Effector memory CD8-positive, alpha-beta T cell (primary cell): ENCODE results near the gene APOL4.
"Not testable (repeated sequence)": the region's sequence is repeated elsewhere in the genome, so short reads cannot be mapped to it uniquely, and the experiment has no call there.

ENCODE experiments used
- ATAC-seq: fragments of 150-1000 bp; cut with Tn5 transposase; replicated peaks from 2 replicates; pipeline ENCODE4 v1.10.0; 2021; ENCODE audit warnings: mild to moderate bottlenecking, moderate library complexity
- DNase-seq, 3 experiments: peaks; one replicate each; pipeline ENCODE4 v3.0.0; 2021
- H3K27ac Mint-ChIP-seq, 2 donors: one replicate each; pipeline ENCODE4 v1.8.0; 2022; ENCODE audit warnings: mild to moderate bottlenecking in 2 of 2, mixed read lengths in 2 of 2, moderate library complexity in 2 of 2
- H3K27me3 Mint-ChIP-seq, 2 donors: one replicate each; pipeline ENCODE4 v1.8.0; 2022; ENCODE audit warnings: mixed read lengths in 2 of 2
- H3K36me3 Mint-ChIP-seq: one replicate; pipeline ENCODE4 v1.8.0; 2022; ENCODE audit warnings: mild to moderate bottlenecking, moderate library complexity, mixed read lengths; ENCODE audit not compliant: insufficient read depth
- H3K4me1 Mint-ChIP-seq, 2 donors: one replicate each; pipeline ENCODE4 v1.8.0; 2022; ENCODE audit warnings: low read depth in 2 of 2, mixed read lengths in 2 of 2
- H3K4me3 Mint-ChIP-seq, 2 donors: one replicate each; pipeline ENCODE4 v1.8.0; 2022; ENCODE audit warnings: mild to moderate bottlenecking in 2 of 2, mixed read lengths in 2 of 2, moderate library complexity in 2 of 2
- H3K9me3 Mint-ChIP-seq, 2 donors: one replicate each; pipeline ENCODE4 v1.8.0; 2022; ENCODE audit warnings: mixed read lengths in 2 of 2
- total RNA-seq, 9 experiments: gene quantifications; one replicate each; lab custom pipeline; 2026; lab: John Stamatoyannopoulos, UW

Gene APOL4
- 0 to 0.33 (median 0) reads per million in 9 experiments for total RNA-seq

- Mint-ChIP-seq H3K36me3 (no peaks in the 10 kb centered on the region), H3K4me1 (peaks cover 0 to 13% of the 10 kb centered on the region in 2 donors), H3K4me3 (no peak within 1 kb of the TSS), H3K27ac (peak within 1 kb of the TSS in 1 of 2 donors; percentile 16), H3K9me3 (no peaks in the 10 kb centered on the region), H3K27me3 (peaks cover 31 to 68% of the 10 kb centered on the region in 2 donors)
- DNase-seq (no peak), ATAC-seq (no peak)
Measured at GRCh38 chr22:36201630-36202319, at the start of gene APOL4. Gene APOL4 (minus strand): TSS chr22:36201809. CDS start chr22:36201734, 75 bp downstream.

DNA sequence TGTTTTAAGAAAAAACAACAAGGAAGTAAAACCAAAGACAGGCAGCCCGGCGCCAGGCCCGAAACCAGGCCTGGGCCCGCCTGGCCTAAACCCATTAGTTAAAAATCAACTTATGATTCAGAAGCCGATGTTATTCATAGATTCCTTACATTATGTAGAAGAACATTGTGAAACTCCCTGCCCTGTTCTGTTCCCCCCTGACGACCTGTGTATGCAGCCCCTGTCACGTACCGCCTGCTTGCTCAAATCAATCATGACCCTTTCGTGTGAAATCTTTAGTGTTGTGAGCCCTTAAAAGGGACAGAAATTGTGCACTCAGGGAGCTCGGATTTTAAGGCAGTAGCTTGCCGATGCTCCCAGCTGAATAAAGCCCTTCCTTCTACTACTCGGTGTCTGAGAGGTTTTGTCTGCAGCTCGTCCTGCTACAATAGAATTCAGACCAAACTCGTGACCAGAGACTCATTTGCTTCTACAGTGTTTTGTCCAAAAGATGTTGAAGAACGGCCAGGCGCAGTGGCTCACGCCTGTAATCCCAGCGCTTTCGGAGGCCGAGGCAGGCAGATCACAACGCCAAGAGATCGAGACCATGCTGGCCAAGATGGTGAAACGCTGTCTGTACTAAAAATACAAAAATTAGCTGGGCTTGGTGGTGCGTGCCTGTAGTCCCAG, 48.8 kb upstream of the APOL4 start:
- H3K27ac Mint-ChIP-seq, H3K4me3 Mint-ChIP-seq, ATAC-seq, H3K36me3 Mint-ChIP-seq, H3K9me3 Mint-ChIP-seq, DNase-seq: not testable (repeated sequence)
- H3K4me1 Mint-ChIP-seq: peaks cover 30 to 36% of the 10 kb centered on the region in 2 donors
- peaks cover 0 to 14% of the 10 kb centered on the region in 2 donors for H3K27me3 Mint-ChIP-seq

DNA sequence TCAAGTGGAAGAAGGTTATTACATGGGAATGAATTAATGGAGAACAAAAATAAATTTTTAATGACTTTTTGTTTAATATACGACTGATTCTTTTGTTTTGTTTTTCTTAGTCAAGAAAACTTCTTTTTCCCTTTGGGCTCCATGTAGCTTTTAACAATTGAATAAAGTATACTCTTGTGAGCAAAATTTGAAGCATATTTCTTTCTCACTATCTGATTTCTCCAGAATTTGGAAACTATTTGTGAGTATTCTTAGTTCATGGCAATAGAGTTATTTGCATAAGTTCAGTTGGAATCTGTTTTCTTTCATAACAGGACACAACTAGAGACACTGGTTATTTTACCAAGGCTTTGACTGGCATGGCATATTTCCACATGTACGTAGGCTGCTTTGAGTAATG, 47.6 kb upstream of the APOL4 start:
- Mint-ChIP-seq H3K4me3 (no peak overlapping the region), H3K4me1 (peaks cover 21 to 23% of the 10 kb centered on the region in 2 donors), H3K27ac (no peak overlapping the region), H3K36me3 (peaks cover 8% of the 10 kb centered on the region), H3K9me3 (no peaks in the 10 kb centered on the region), H3K27me3 (peaks cover 0 to 21% of the 10 kb centered on the region in 2 donors)
- ATAC-seq (no peak), DNase-seq (no peak)

DNA sequence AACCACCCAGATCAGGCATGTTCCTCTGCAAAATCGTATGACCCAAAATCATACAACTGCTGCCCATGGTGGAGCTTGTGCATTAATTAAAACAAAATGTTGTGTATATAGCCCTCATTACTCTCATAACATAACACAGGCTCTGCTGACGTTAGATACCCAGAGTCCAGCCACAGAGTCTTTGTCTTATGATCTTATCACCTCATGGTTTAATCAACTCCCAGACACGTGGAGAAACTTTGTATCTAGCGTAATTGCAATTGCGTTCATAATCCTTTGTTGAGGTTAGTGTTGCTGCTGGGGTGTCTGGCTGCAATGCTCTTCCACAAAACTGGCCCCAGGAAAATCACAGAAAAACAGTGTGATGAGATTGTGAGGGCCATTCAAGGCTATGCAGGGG, 46.3 kb upstream of the APOL4 start:
- ATAC-seq: no peak

GRCh38 chr22:36246718-36247117, 45.1 kb upstream of the APOL4 start:
- Mint-ChIP-seq H3K27ac (no peak overlapping the region), H3K9me3 (peaks cover 0 to 2% of the 10 kb centered on the region in 2 donors), H3K4me1 (peaks cover under 1 to 3% of the 10 kb centered on the region in 2 donors), H3K4me3 (no peak overlapping the region), H3K27me3 (peaks cover 0 to 21% of the 10 kb centered on the region in 2 donors), H3K36me3 (no peaks in the 10 kb centered on the region)
- DNase-seq (no peak), ATAC-seq (no peak)

More for the DNA sequence above, 46.3 kb upstream of the APOL4 start:
- Mint-ChIP-seq H3K4me3 (no peak overlapping the region), H3K36me3 (peaks cover 5% of the 10 kb centered on the region), H3K9me3 (no peaks in the 10 kb centered on the region), H3K27ac (no peak overlapping the region), H3K27me3 (peaks cover 0 to 21% of the 10 kb centered on the region in 2 donors), H3K4me1 (peaks cover 8 to 11% of the 10 kb centered on the region in 2 donors)
- no peak for DNase-seq

GRCh38 chr22:36245805-36246356, 44.3 kb upstream of the APOL4 start:
- peaks cover 0 to 21% of the 10 kb centered on the region in 2 donors for H3K27me3 Mint-ChIP-seq
- peaks cover 0 to 2% of the 10 kb centered on the region in 2 donors for H3K9me3 Mint-ChIP-seq
- no peaks in the 10 kb centered on the region for H3K36me3 Mint-ChIP-seq
- no peaks in the 10 kb centered on the region for H3K4me1 Mint-ChIP-seq
- H3K4me3 Mint-ChIP-seq: no peak overlapping the region
- DNase-seq (no peak), ATAC-seq (no peak)
- no peak overlapping the region for H3K27ac Mint-ChIP-seq

DNA sequence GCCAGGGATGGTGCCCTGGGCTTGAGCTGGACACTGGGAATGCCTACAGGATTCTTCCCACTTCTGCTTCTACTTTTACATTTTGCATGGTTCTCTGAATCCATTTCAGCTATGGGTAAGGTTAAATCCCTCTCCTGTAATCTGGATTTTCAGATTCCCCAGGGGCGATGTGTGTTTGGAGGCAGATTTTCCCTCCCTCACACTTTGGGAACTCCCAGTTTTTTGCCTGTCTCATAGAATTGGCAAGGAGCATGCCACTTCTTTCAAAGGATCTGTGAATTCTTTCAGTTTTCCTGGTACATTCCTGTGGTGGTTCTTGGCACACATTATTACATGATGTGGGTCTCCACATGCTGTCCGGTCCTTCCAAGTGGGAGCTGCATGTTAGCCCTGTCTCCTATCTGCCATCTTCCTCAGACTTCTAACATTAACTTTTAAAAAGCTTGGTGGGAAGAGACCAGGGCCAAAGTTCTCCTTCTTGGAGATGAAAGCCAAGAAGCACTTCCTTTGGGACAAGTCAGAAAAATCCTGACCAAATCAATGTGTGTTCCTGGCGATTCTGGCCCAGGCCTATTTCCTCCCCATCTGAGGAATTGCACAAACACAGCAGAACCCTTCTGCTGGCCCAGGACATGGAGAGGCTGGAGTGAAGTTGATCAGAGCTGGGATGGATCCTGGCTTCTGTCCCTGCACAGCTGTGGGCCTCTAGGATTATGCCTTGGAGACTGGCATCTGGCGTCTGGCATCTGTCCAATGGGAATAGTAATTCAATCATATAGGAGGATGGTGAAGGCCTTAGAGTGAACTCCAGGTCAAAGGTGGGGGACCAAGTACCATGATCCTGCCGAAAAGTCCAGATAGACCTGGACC, 43.1 kb upstream of the APOL4 start:
- Mint-ChIP-seq H3K4me3 (no peak overlapping the region), H3K4me1 (peaks cover 3 to 5% of the 10 kb centered on the region in 2 donors), H3K27ac (no peak overlapping the region), H3K36me3 (no peaks in the 10 kb centered on the region), H3K27me3 (peaks cover 0 to 21% of the 10 kb centered on the region in 2 donors), H3K9me3 (peaks cover 0 to 2% of the 10 kb centered on the region in 2 donors)
- DNase-seq (no peak), ATAC-seq (no peak)

- Mint-ChIP-seq H3K27me3 (peaks cover 0 to 21% of the 10 kb centered on the region in 2 donors), H3K9me3 (peaks cover 0 to 2% of the 10 kb centered on the region in 2 donors), H3K27ac (no peak overlapping the region), H3K4me1 (peaks cover 10 to 12% of the 10 kb centered on the region in 2 donors), H3K4me3 (no peak overlapping the region), H3K36me3 (peaks cover 6% of the 10 kb centered on the region)
- ATAC-seq (no peak), DNase-seq (no peak)
Measured at GRCh38 chr22:36243986-36244385, 42.4 kb upstream of the APOL4 start.

DNA sequence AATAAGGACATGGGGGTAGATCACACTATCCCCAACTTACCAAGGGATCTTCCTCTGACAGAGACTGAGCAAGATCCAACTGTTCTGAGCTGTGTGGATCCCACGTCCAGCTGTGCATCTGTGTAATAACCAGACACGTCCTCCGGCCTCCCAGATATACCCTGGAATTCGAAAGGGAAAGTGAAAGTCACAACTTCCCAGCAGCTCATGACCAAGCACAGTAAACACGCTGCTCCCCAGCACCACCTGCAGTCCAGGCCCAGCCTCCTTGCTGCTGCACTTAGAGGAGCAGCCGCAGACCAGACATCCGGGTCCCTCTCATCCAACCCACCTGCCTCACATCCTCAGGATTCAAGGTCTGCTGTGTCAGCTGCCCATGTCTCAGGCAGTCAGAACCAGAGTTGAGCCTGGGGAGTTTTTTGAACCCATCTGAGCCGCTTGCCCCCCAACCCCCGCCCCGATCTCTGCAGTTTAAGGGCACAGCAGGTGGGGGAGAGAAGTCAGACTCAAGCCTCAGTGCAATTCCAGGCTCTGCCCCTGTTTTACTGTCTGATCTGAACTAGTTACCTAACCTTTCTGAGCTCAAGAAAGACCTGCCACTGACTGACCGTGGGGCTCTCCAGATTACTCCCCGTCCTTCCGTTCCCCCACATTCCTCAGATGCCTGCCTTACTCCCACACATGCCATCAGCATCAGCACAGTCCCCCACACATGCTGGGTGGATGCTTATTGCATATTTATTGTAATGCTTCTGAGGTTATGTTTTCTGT, 38.0 kb upstream of the APOL4 start, which contains the start of gene APOL2:
APOL2 (minus strand) TSS at position 127 of the 771 bp plus-strand sequence. CDS start 6,365 bp downstream, outside the sequence.
- Mint-ChIP-seq H3K36me3 (peaks cover 27% of the 10 kb centered on the region), H3K4me1 (peaks cover 47 to 51% of the 10 kb centered on the region in 2 donors), H3K27me3 (no peaks in the 10 kb centered on the region), H3K9me3 (peaks cover 0 to 2% of the 10 kb centered on the region in 2 donors), H3K4me3 (peak within 1 kb of the TSS; percentile 97 to 99), H3K27ac (peak within 1 kb of the TSS; percentile 98 to 99)
- peak; percentile 76 to 83 (median 80) for DNase-seq
- ATAC-seq: peak; percentile 98

DNA sequence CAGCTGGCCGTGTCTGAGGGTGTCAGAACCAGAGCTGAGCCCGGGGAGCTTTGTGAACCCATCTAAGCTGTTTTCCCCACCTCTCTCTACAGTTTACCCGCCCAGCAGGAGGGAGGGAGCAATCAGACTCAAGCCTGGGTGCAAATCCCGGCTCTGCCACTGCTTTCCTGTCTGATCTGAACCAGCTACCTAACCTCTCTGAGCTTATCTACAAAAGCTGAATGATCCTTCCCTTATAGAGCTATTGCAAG, 37.5 kb upstream of the APOL4 start:
- Mint-ChIP-seq H3K9me3 (peaks cover 0 to 2% of the 10 kb centered on the region in 2 donors), H3K4me1 (peaks cover 50 to 56% of the 10 kb centered on the region in 2 donors)
- ATAC-seq: peak; percentile 28

GRCh38 chr22:36238373-36239149, 37.0 kb upstream of the APOL4 start:
- peaks cover 34% of the 10 kb centered on the region for H3K36me3 Mint-ChIP-seq
- peak overlapping the region; percentile 97 to 99 for H3K4me3 Mint-ChIP-seq
- peaks cover 50 to 61% of the 10 kb centered on the region in 2 donors for H3K4me1 Mint-ChIP-seq
- H3K27me3 Mint-ChIP-seq: no peaks in the 10 kb centered on the region
- H3K27ac Mint-ChIP-seq: peak overlapping the region; percentile 98 to 99
- no peak for ATAC-seq
- DNase-seq: no peak
- H3K9me3 Mint-ChIP-seq: peaks cover 0 to 2% of the 10 kb centered on the region in 2 donors

More for the DNA sequence above, 37.5 kb upstream of the APOL4 start:
- no peak for DNase-seq
- H3K27ac Mint-ChIP-seq: peak overlapping the region; percentile 98 to 99
- H3K4me3 Mint-ChIP-seq: peak overlapping the region; percentile 97 to 99
- H3K36me3 Mint-ChIP-seq: peaks cover 32% of the 10 kb centered on the region
- H3K27me3 Mint-ChIP-seq: no peaks in the 10 kb centered on the region
